ENCODE results near the gene ACKR2. TPM values are rescaled to one million over a fixed set of nuclear protein-coding genes. Genes with fewer than 3 reads are reported as not detected.
A peak's percentile ranks its signal among the peaks of the same experiment; 100 is the strongest.

Gene ACKR2
- total and polyA plus RNA-seq, 2 of the 13 experiments (the other 11 are each of a cell fraction or from before 2014, with no cell fraction given) = 1.1 to 1.9 TPM

GRCh38 chr3:42875325-42876151 is 66.3 kb downstream of the ACKR2 start, which contains the start of gene CYP8B1 (continued):
- TF ChIP-seq ZNF512B (CRISPR knock-in tag; IDR thresholded peaks at IDR 0.05; ENCODE audit: borderline replicate concordance) = no peak
- peak; percentile 46 for TF ChIP-seq FOSL2 (CRISPR knock-in tag; IDR thresholded peaks at IDR 0.05)
- no peak for TF ChIP-seq ISX (CRISPR knock-in tag; conservative IDR thresholded peaks at IDR 0.05)
- peak; percentile 73 for TF ChIP-seq ZNF549 (CRISPR knock-in tag; IDR thresholded peaks at IDR 0.05)
- TF ChIP-seq ZBTB33 (CRISPR knock-in tag; IDR thresholded peaks at IDR 0.05) = no peak
- TF ChIP-seq ZFP82 (CRISPR knock-in tag; IDR thresholded peaks at IDR 0.05; ENCODE audit: borderline replicate concordance) = no peak
- peak; percentile 70; the same call in 1 of the 2 replicates for TF ChIP-seq MIXL1 (CRISPR knock-in tag; IDR thresholded peaks at IDR 0.05)
- no peak for TF ChIP-seq THAP7 (CRISPR knock-in tag; IDR thresholded peaks at IDR 0.05)
- no peak for TF ChIP-seq ZBTB14 (CRISPR knock-in tag; IDR thresholded peaks at IDR 0.05)
- TF ChIP-seq ZNF17 (CRISPR knock-in tag; IDR thresholded peaks at IDR 0.05) = no peak
- TF ChIP-seq NR0B2 (CRISPR knock-in tag; IDR thresholded peaks at IDR 0.05) = 0 out of 2 replicates have a peak, but pooled peaks have one; percentile 25
- TF ChIP-seq MAF1 (CRISPR knock-in tag; IDR thresholded peaks at IDR 0.05; ENCODE audit: borderline replicate concordance) = no peak
- peak; percentile 92 for TF ChIP-seq ZNF264 (CRISPR knock-in tag; IDR thresholded peaks at IDR 0.05)
- TF ChIP-seq NR2C2 (CRISPR knock-in tag; IDR thresholded peaks at IDR 0.05; ENCODE audit: borderline replicate concordance) = no peak; the same call in 1 of the 2 replicates
- no peak for TF ChIP-seq ARNTL (CRISPR knock-in tag; IDR thresholded peaks at IDR 0.05)
- no peak for TF ChIP-seq STAT6 (CRISPR knock-in tag; IDR thresholded peaks at IDR 0.05; ENCODE audit: borderline replicate concordance)
- TF ChIP-seq ZNF556 (CRISPR knock-in tag; IDR thresholded peaks at IDR 0.05; ENCODE audit: borderline replicate concordance) = peak; percentile 50; the same call in 1 of the 2 replicates
- TF ChIP-seq CEBPG (CRISPR knock-in tag; IDR thresholded peaks at IDR 0.05) = peak; percentile 60; the same call in 1 of the 2 replicates
- no peak for TF ChIP-seq NFE2 (CRISPR knock-in tag; IDR thresholded peaks at IDR 0.05)
